SK-N-SH treated with all-trans-retinoic acid at 6 μM for 48 hours (cell line): Measurements from ENCODE around the gene LRRC42.

Experiments used
- ATAC-seq: fragments of 200-7000 bp; cut with Tn5 transposase; 3 replicates; pipeline ENCODE4 v1.9.1; 2020; ENCODE audit warnings: mild to moderate bottlenecking, moderate library complexity
- ARNTL ChIP-seq: fragments of 450-650 bp; formaldehyde crosslinking; IDR thresholded peaks from 2 replicates; pipeline ENCODE4 v1.5.0; 2020; ENCODE audit warnings: low read depth, mild to moderate bottlenecking, moderate library complexity, borderline replicate concordance
- BACH2 ChIP-seq: fragments of 250-450 bp; sonication (Bioruptor Pico); IDR thresholded peaks from 2 replicates; pipeline ENCODE4 v1.9.0; 2021; ENCODE audit warnings: mild to moderate bottlenecking, borderline replicate concordance
- CSDC2 ChIP-seq: fragments of 250-450 bp; sonication (Bioruptor Pico); IDR thresholded peaks from 2 replicates; pipeline ENCODE4 v1.5.0; 2020; ENCODE audit warnings: mild to moderate bottlenecking, moderate library complexity
- GLIS3 ChIP-seq: fragments of 250-450 bp; sonication (Bioruptor Pico); IDR thresholded peaks from 2 replicates; pipeline ENCODE4 v1.5.0; 2020; ENCODE audit warnings: mild to moderate bottlenecking, moderate library complexity
- ISL1 ChIP-seq: fragments of 250-450 bp; sonication (Bioruptor Pico); IDR thresholded peaks from 2 replicates; pipeline ENCODE4 v2.1.2; 2022; ENCODE audit warnings: mild to moderate bottlenecking, moderate library complexity
- OSR1 ChIP-seq: fragments of 250-450 bp; sonication (Bioruptor Pico); IDR thresholded peaks from 2 replicates; pipeline ENCODE4 v1.8.0; 2022; ENCODE audit warnings: moderate library complexity, mild to moderate bottlenecking, inconsistent platforms
- PATZ1 ChIP-seq: fragments of 250-450 bp; sonication (Bioruptor Pico); IDR thresholded peaks from 2 replicates; pipeline ENCODE4 v1.8.0; 2020; ENCODE audit warnings: mild to moderate bottlenecking, moderate library complexity, borderline replicate concordance
- POU6F1 ChIP-seq: fragments of 250-450 bp; sonication (Bioruptor Pico); IDR thresholded peaks from 2 replicates; pipeline ENCODE4 v1.8.0; 2021; ENCODE audit warnings: low read depth, mild to moderate bottlenecking, moderate library complexity, borderline replicate concordance
- PPARA ChIP-seq: fragments of 250-450 bp; sonication (Bioruptor Pico); IDR thresholded peaks from 2 replicates; pipeline ENCODE4 v1.5.0; 2020; ENCODE audit warnings: mild to moderate bottlenecking, borderline replicate concordance
- RARB ChIP-seq: fragments of 250-450 bp; sonication (Bioruptor Pico); IDR thresholded peaks from 2 replicates; pipeline ENCODE4 v1.8.0; 2021; ENCODE audit warnings: mild to moderate bottlenecking, moderate library complexity
- SNAI2 ChIP-seq: fragments of 250-450 bp; sonication (Bioruptor Pico); IDR thresholded peaks from 2 replicates; pipeline ENCODE4 v1.5.0; 2020; ENCODE audit warnings: mild to moderate bottlenecking, moderate library complexity
- TCF4 ChIP-seq: fragments of 250-450 bp; sonication (Bioruptor Pico); IDR thresholded peaks from 2 replicates; pipeline ENCODE4 v1.8.0; 2021; ENCODE audit warnings: mild to moderate bottlenecking, moderate library complexity, borderline replicate concordance
- TOX ChIP-seq: fragments of 250-450 bp; sonication (Bioruptor Pico); IDR thresholded peaks from 2 replicates; pipeline ENCODE4 v1.8.0; 2021; ENCODE audit warnings: mild to moderate bottlenecking, moderate library complexity, borderline replicate concordance
- TSHZ2 ChIP-seq: fragments of 250-450 bp; sonication (Bioruptor Pico); IDR thresholded peaks from 2 replicates; pipeline ENCODE4 v1.5.0; 2020; ENCODE audit warnings: mild to moderate bottlenecking, moderate library complexity
- ZFP3 ChIP-seq: fragments of 250-450 bp; sonication (Bioruptor Pico); IDR thresholded peaks from 2 replicates; pipeline ENCODE4 v1.5.0; 2020; ENCODE audit warnings: mild to moderate bottlenecking, moderate library complexity
- ZNF565 ChIP-seq: fragments of 450-650 bp; formaldehyde crosslinking; conservative IDR thresholded peaks from 2 replicates; pipeline ENCODE4 v1.5.0; 2020; ENCODE audit warnings: low read depth, mild to moderate bottlenecking, moderate library complexity
- ZNF70 ChIP-seq: fragments of 450-650 bp; formaldehyde crosslinking; IDR thresholded peaks from 2 replicates; pipeline ENCODE4 v1.5.0; 2020; ENCODE audit warnings: mild to moderate bottlenecking, moderate library complexity
- ZNF8 ChIP-seq: fragments of 450-650 bp; formaldehyde crosslinking; IDR thresholded peaks from 2 replicates; pipeline ENCODE4 v1.5.0; 2020; ENCODE audit warnings: mild to moderate bottlenecking, moderate library complexity
- TF ChIP-seq, protein P1 (sequence below): fragments of 250-450 bp; sonication (Bioruptor Pico); IDR thresholded peaks from 2 replicates; pipeline ENCODE4 v1.5.1; 2021; ENCODE audit warnings: mild to moderate bottlenecking, moderate library complexity
- TF ChIP-seq, protein P2 (sequence below): fragments of 250-450 bp; sonication (Bioruptor Pico); IDR thresholded peaks from 2 replicates; pipeline ENCODE4 v1.5.1; 2020; ENCODE audit warnings: low read depth, mild to moderate bottlenecking, moderate library complexity

LRRC42 gene

DNA sequence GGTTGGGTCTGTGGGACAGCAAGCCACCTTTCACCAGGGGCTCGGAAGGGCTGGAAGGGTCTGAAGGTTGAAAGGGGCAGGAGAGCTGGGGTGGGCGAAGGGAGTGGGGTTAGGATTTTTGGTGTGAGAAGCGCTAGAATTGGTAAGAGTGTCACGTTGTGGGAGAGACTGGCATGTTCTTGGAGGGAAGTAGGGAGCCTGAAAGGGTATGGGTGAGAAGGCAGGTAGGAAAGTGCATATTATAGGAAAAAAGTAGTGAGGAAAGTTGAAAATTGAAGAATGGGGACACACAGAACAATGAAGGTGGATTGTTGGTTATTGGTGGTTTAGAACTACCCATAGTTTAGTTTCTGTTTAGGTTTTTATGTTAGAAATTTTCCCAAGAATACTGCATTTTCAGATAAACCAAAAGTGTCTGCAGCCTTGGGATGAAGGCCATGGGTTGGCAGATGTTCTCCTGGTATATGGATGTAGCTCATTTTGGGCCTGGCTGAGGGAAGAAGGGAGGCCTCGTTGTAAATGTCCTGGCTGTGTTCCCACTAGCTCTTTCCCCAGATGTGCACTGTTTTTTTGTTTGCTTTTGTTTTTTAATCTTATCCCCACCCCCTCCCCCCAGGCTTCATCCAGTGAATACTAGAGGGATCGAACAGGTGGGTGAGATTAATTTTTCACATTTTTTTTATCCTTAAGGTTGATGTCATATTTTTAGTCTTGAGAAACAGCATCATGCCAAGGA is 1.2 kb downstream of the LRRC42 start:
- no peak for ATAC-seq
- no peak for TF ChIP-seq TSHZ2 (CRISPR knock-in tag)
- no peak for TF ChIP-seq OSR1
- TF ChIP-seq, protein P1, sequence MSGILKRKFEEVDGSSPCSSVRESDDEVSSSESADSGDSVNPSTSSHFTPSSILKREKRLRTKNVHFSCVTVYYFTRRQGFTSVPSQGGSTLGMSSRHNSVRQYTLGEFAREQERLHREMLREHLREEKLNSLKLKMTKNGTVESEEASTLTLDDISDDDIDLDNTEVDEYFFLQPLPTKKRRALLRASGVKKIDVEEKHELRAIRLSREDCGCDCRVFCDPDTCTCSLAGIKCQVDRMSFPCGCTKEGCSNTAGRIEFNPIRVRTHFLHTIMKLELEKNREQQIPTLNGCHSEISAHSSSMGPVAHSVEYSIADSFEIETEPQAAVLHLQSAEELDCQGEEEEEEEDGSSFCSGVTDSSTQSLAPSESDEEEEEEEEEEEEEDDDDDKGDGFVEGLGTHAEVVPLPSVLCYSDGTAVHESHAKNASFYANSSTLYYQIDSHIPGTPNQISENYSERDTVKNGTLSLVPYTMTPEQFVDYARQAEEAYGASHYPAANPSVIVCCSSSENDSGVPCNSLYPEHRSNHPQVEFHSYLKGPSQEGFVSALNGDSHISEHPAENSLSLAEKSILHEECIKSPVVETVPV (CRISPR knock-in tag) = no peak
- TF ChIP-seq, protein P2, sequence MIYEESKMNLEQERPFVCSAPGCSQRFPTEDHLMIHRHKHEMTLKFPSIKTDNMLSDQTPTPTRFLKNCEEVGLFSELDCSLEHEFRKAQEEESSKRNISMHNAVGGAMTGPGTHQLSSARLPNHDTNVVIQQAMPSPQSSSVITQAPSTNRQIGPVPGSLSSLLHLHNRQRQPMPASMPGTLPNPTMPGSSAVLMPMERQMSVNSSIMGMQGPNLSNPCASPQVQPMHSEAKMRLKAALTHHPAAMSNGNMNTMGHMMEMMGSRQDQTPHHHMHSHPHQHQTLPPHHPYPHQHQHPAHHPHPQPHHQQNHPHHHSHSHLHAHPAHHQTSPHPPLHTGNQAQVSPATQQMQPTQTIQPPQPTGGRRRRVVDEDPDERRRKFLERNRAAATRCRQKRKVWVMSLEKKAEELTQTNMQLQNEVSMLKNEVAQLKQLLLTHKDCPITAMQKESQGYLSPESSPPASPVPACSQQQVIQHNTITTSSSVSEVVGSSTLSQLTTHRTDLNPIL = no peak
- no peak for TF ChIP-seq SNAI2 (CRISPR knock-in tag)
- no peak for TF ChIP-seq BACH2 (CRISPR knock-in tag)
- TF ChIP-seq ARNTL (CRISPR knock-in tag) = no peak
- no peak for TF ChIP-seq ISL1 (CRISPR knock-in tag)
- TF ChIP-seq TOX (CRISPR knock-in tag) = no peak
- TF ChIP-seq CSDC2 (CRISPR knock-in tag) = no peak
- no peak for TF ChIP-seq ZFP3
- TF ChIP-seq RARB (CRISPR knock-in tag) = no peak
- TF ChIP-seq ZNF565 (CRISPR knock-in tag) = no peak

- TF ChIP-seq ARNTL (CRISPR knock-in tag) (no peak), OSR1 (no peak)
- TF ChIP-seq, protein P2 = no peak
- TF ChIP-seq, all 23 proteins: peak for 0
- ATAC-seq = no peak
These were observed 2.1 kb downstream of the LRRC42 start for GRCh38 chr1:53948291-53948690.

DNA sequence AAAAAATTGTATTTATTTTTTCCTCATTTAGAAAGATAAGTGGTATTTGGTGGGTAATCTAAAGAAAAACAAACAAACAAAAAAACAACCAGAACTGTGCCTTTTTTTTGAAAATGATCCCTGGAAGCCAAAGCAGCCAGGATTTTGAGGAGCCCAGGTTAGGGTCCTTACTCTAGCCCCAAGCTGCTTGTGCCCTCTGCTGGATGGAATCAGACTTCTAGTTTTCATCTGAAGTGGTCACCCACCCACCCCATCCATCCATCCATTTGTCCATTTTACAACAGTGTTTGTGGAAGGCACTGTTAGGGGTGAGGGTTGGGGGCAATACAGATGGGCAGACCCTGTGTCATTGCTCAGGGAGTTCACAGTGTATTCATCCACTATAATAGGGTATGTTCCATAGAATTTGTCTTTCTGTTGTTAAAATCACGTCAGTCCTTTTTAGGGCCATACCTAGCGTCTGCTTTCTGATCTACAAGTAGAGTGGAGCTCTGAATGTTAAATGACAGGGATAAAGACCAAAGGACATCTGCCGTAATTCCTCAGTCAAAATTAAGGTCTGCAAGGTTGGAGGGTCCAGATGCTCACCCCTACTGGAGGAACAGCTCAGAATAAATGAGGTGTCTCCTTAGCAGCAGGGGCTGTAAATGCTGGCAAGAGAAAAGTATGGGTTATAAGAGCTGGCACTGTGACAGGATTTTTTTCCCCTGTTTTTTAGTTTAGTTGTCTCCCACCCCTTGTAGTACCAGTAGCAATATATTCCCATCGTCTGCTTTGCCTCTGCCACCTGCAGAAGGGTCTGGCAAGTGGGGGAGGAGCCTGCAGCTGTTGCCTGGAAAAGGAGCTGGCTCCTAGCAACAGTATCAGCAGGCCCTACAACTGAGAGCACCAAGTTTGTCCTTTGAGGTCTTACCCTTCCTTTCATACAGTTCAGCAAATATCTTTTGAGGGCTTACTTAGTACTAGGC is 3.2 kb downstream of the LRRC42 start:
- no peak for TF ChIP-seq ZNF8
- TF ChIP-seq OSR1 = no peak
- no peak for TF ChIP-seq SNAI2 (CRISPR knock-in tag)
- TF ChIP-seq PPARA (CRISPR knock-in tag) = no peak
- TF ChIP-seq, protein P2 = no peak
- no peak for TF ChIP-seq POU6F1 (CRISPR knock-in tag)
- no peak for TF ChIP-seq ISL1 (CRISPR knock-in tag)
- TF ChIP-seq ZNF565 (CRISPR knock-in tag) = no peak
- TF ChIP-seq GLIS3 (CRISPR knock-in tag) = no peak
- TF ChIP-seq ZNF70 = no peak
- TF ChIP-seq, protein P1 (CRISPR knock-in tag) = no peak
- TF ChIP-seq ZFP3 = no peak
- TF ChIP-seq TOX (CRISPR knock-in tag) = no peak
- TF ChIP-seq RARB (CRISPR knock-in tag) = no peak
- TF ChIP-seq TCF4 = no peak
- no peak for TF ChIP-seq BACH2 (CRISPR knock-in tag)
- no peak for TF ChIP-seq ARNTL (CRISPR knock-in tag)
- no peak for TF ChIP-seq PATZ1 (CRISPR knock-in tag)
- TF ChIP-seq CSDC2 (CRISPR knock-in tag) = no peak
- ATAC-seq = no peak
